ENCODE results near the gene ARHGEF16.

DNA sequence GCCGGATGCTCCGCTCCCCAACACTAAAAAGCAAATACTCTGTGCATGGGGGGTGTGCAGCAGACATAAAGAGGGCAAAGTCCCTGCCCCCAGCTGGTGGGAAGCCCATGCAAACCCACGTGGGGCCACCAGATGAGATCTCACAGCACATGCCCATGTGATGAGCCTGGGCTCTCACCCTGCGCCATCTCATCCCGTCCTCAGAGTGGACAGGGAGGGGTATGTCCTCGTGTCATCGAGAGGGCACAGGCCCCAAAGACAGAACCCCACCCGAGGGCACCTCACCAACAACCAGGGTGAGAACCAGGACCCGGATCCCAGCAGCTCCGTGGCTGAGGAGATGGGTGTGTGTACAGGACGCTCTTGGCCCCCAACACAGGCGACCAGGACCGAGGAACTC, 25.1 kb upstream of the ARHGEF16 start:
- TF ChIP-seq EZH2 (IDR thresholded peaks at IDR 0.05; ENCODE audit: insufficient read depth, poor library complexity, severe bottlenecking) (no peak), EZH2phosphoT487 (IDR thresholded peaks at IDR 0.05; ENCODE audit: insufficient read depth, low read depth) (no peak)

Measured in GM23248 (cell line).